ENCODE measurements around the gene BTBD3.

Gene BTBD3

GRCh38 chr20:11919581-11919980 lies 1.9 kb downstream of the BTBD3 start:
- H3K36me3 ChIP-seq (ENCODE audit: control insufficient read depth, insufficient read depth, low read length): peaks cover 8% of the 10 kb centered on the region
- peaks cover 13% of the 10 kb centered on the region for H3K4me1 ChIP-seq (ENCODE audit: control insufficient read depth, insufficient read depth, low read length)
- H3K4me3 ChIP-seq (ENCODE audit: low read depth, low read length): no peak overlapping the region
- H3K9me3 ChIP-seq (ENCODE audit: control insufficient read depth, insufficient read depth, low read length): no peaks in the 10 kb centered on the region
- H3K9ac ChIP-seq (ENCODE audit: low read depth, low read length): no peak overlapping the region
- no peaks in the 10 kb centered on the region for H3K27me3 ChIP-seq (ENCODE audit: control insufficient read depth, insufficient read depth, low read length)

GRCh38 chr20:11920083-11920482 lies 2.4 kb downstream of the BTBD3 start:
- peaks cover 13% of the 10 kb centered on the region for H3K4me1 ChIP-seq (ENCODE audit: control insufficient read depth, insufficient read depth, low read length)
- H3K9me3 ChIP-seq (ENCODE audit: control insufficient read depth, insufficient read depth, low read length): no peaks in the 10 kb centered on the region
- no peak overlapping the region for H3K9ac ChIP-seq (ENCODE audit: low read depth, low read length)
- H3K27me3 ChIP-seq (ENCODE audit: control insufficient read depth, insufficient read depth, low read length): no peaks in the 10 kb centered on the region
- no peak overlapping the region for H3K4me3 ChIP-seq (ENCODE audit: low read depth, low read length)
- H3K36me3 ChIP-seq (ENCODE audit: control insufficient read depth, insufficient read depth, low read length): peaks cover 8% of the 10 kb centered on the region

GRCh38 chr20:11921321-11921720 lies 3.6 kb downstream of the BTBD3 start:
- H3K4me1 ChIP-seq (ENCODE audit: control insufficient read depth, insufficient read depth, low read length): peaks cover 7% of the 10 kb centered on the region
- H3K9me3 ChIP-seq (ENCODE audit: control insufficient read depth, insufficient read depth, low read length): no peaks in the 10 kb centered on the region
- peaks cover 8% of the 10 kb centered on the region for H3K36me3 ChIP-seq (ENCODE audit: control insufficient read depth, insufficient read depth, low read length)
- H3K27me3 ChIP-seq (ENCODE audit: control insufficient read depth, insufficient read depth, low read length): no peaks in the 10 kb centered on the region
- no peak overlapping the region for H3K4me3 ChIP-seq (ENCODE audit: low read depth, low read length)
- no peak overlapping the region for H3K9ac ChIP-seq (ENCODE audit: low read depth, low read length)

- H3K36me3 ChIP-seq (ENCODE audit: control insufficient read depth, insufficient read depth, low read length): peaks cover 8% of the 10 kb centered on the region
- no peak overlapping the region for H3K4me3 ChIP-seq (ENCODE audit: low read depth, low read length)
- H3K9me3 ChIP-seq (ENCODE audit: control insufficient read depth, insufficient read depth, low read length): no peaks in the 10 kb centered on the region
- no peak overlapping the region for H3K9ac ChIP-seq (ENCODE audit: low read depth, low read length)
- no peaks in the 10 kb centered on the region for H3K27me3 ChIP-seq (ENCODE audit: control insufficient read depth, insufficient read depth, low read length)
- H3K4me1 ChIP-seq (ENCODE audit: control insufficient read depth, insufficient read depth, low read length): peaks cover 6% of the 10 kb centered on the region
Measured at GRCh38 chr20:11922561-11922960, 4.9 kb downstream of the BTBD3 start.

- Histone ChIP-seq H3K9ac (ENCODE audit: low read depth, low read length) (no peak overlapping the region), H3K4me1 (ENCODE audit: control insufficient read depth, insufficient read depth, low read length) (peaks cover 4% of the 10 kb centered on the region), H3K4me3 (ENCODE audit: low read depth, low read length) (no peak overlapping the region), H3K27me3 (ENCODE audit: control insufficient read depth, insufficient read depth, low read length) (no peaks in the 10 kb centered on the region), H3K9me3 (ENCODE audit: control insufficient read depth, insufficient read depth, low read length) (no peaks in the 10 kb centered on the region), H3K36me3 (ENCODE audit: control insufficient read depth, insufficient read depth, low read length) (peaks cover 8% of the 10 kb centered on the region)
Measured at GRCh38 chr20:11924923-11925322, 7.2 kb downstream of the BTBD3 start.

- no peaks in the 10 kb centered on the region for H3K27me3 ChIP-seq (ENCODE audit: control insufficient read depth, insufficient read depth, low read length)
- H3K4me1 ChIP-seq (ENCODE audit: control insufficient read depth, insufficient read depth, low read length): peaks cover 4% of the 10 kb centered on the region
- H3K4me3 ChIP-seq (ENCODE audit: low read depth, low read length): no peak overlapping the region
- peaks cover 8% of the 10 kb centered on the region for H3K36me3 ChIP-seq (ENCODE audit: control insufficient read depth, insufficient read depth, low read length)
- H3K9me3 ChIP-seq (ENCODE audit: control insufficient read depth, insufficient read depth, low read length): no peaks in the 10 kb centered on the region
- H3K9ac ChIP-seq (ENCODE audit: low read depth, low read length): no peak overlapping the region
Measured at GRCh38 chr20:11926292-11926998, 8.8 kb downstream of the BTBD3 start.

- H3K27me3 ChIP-seq (ENCODE audit: control insufficient read depth, insufficient read depth, low read length): no peaks in the 10 kb centered on the region
- no peak overlapping the region for H3K4me3 ChIP-seq (ENCODE audit: low read depth, low read length)
- H3K36me3 ChIP-seq (ENCODE audit: control insufficient read depth, insufficient read depth, low read length): no peaks in the 10 kb centered on the region
- no peaks in the 10 kb centered on the region for H3K9me3 ChIP-seq (ENCODE audit: control insufficient read depth, insufficient read depth, low read length)
- peaks cover 4% of the 10 kb centered on the region for H3K4me1 ChIP-seq (ENCODE audit: control insufficient read depth, insufficient read depth, low read length)
- no peak overlapping the region for H3K9ac ChIP-seq (ENCODE audit: low read depth, low read length)
Measured at GRCh38 chr20:11929947-11930346, 12.3 kb downstream of the BTBD3 start.

GRCh38 chr20:11935212-11936154 lies 17.8 kb downstream of the BTBD3 start:
- H3K9me3 ChIP-seq (ENCODE audit: control insufficient read depth, insufficient read depth, low read length): no peaks in the 10 kb centered on the region
- no peak overlapping the region for H3K4me3 ChIP-seq (ENCODE audit: low read depth, low read length)
- H3K27me3 ChIP-seq (ENCODE audit: control insufficient read depth, insufficient read depth, low read length): no peaks in the 10 kb centered on the region
- H3K4me1 ChIP-seq (ENCODE audit: control insufficient read depth, insufficient read depth, low read length): no peaks in the 10 kb centered on the region
- no peaks in the 10 kb centered on the region for H3K36me3 ChIP-seq (ENCODE audit: control insufficient read depth, insufficient read depth, low read length)
- H3K9ac ChIP-seq (ENCODE audit: low read depth, low read length): no peak overlapping the region

- Histone ChIP-seq H3K4me3 (ENCODE audit: low read depth, low read length) (no peak overlapping the region), H3K9ac (ENCODE audit: low read depth, low read length) (no peak overlapping the region), H3K4me1 (ENCODE audit: control insufficient read depth, insufficient read depth, low read length) (no peaks in the 10 kb centered on the region), H3K9me3 (ENCODE audit: control insufficient read depth, insufficient read depth, low read length) (no peaks in the 10 kb centered on the region), H3K36me3 (ENCODE audit: control insufficient read depth, insufficient read depth, low read length) (no peaks in the 10 kb centered on the region), H3K27me3 (ENCODE audit: control insufficient read depth, insufficient read depth, low read length) (no peaks in the 10 kb centered on the region)
Measured at GRCh38 chr20:11936157-11936556, 18.5 kb downstream of the BTBD3 start.

GRCh38 chr20:11937230-11937629 lies 19.5 kb downstream of the BTBD3 start:
- Histone ChIP-seq H3K9me3 (ENCODE audit: control insufficient read depth, insufficient read depth, low read length) (no peaks in the 10 kb centered on the region), H3K9ac (ENCODE audit: low read depth, low read length) (no peak overlapping the region), H3K4me1 (ENCODE audit: control insufficient read depth, insufficient read depth, low read length) (no peaks in the 10 kb centered on the region), H3K27me3 (ENCODE audit: control insufficient read depth, insufficient read depth, low read length) (no peaks in the 10 kb centered on the region), H3K4me3 (ENCODE audit: low read depth, low read length) (no peak overlapping the region), H3K36me3 (ENCODE audit: control insufficient read depth, insufficient read depth, low read length) (no peaks in the 10 kb centered on the region)

GRCh38 chr20:11941593-11942246 lies 24.0 kb downstream of the BTBD3 start:
- H3K4me1 ChIP-seq (ENCODE audit: control insufficient read depth, insufficient read depth, low read length): no peaks in the 10 kb centered on the region
- no peak overlapping the region for H3K9ac ChIP-seq (ENCODE audit: low read depth, low read length)
- no peaks in the 10 kb centered on the region for H3K9me3 ChIP-seq (ENCODE audit: control insufficient read depth, insufficient read depth, low read length)
- H3K36me3 ChIP-seq (ENCODE audit: control insufficient read depth, insufficient read depth, low read length): no peaks in the 10 kb centered on the region
- H3K4me3 ChIP-seq (ENCODE audit: low read depth, low read length): no peak overlapping the region
- no peaks in the 10 kb centered on the region for H3K27me3 ChIP-seq (ENCODE audit: control insufficient read depth, insufficient read depth, low read length)
